ENCODE measurements around the gene PFKFB1. TPM values are rescaled to one million over a fixed set of nuclear protein-coding genes. Genes with fewer than 3 reads are reported as not detected.
A peak's percentile ranks its signal among the peaks of the same experiment; 100 is the strongest.

PFKFB1 gene
- total and polyA plus RNA-seq, 2 donors (not counting 1 experiment from before 2014, with no cell fraction given): under 0.01 TPM; not detected in 1

GRCh38 chrX:55005256-55005655 lies 11.3 kb upstream of the PFKFB1 start:
- DNase-seq (ENCODE audit: low read depth in 2 of 2): no peak
- peaks cover 10% of the 10 kb centered on the region for H3K79me2 ChIP-seq (ENCODE audit: control insufficient read depth, insufficient read depth, low read length)
- no peak overlapping the region for H3K4me2 ChIP-seq (ENCODE audit: extremely low read depth, insufficient read depth, low read length)
- H3K9me3 ChIP-seq (ENCODE audit: control insufficient read depth, insufficient read depth, low read depth, low read length): no peaks in the 10 kb centered on the region
- no peaks in the 10 kb centered on the region for H3K36me3 ChIP-seq (ENCODE audit: control insufficient read depth, insufficient read depth, low read length)
- H3K27ac ChIP-seq (ENCODE audit: insufficient read depth, low read length): no peak overlapping the region
- no peak overlapping the region for H3K9ac ChIP-seq (ENCODE audit: insufficient read depth, low read length)
- no peak overlapping the region for H3K4me3 ChIP-seq (replicated peaks in 1 of 4; ENCODE audit: control extremely low read depth in 1 of 4, insufficient read depth in 1 of 4, low read depth in 3 of 4, low read length in 4 of 4)
- no peaks in the 10 kb centered on the region for H3K4me1 ChIP-seq (ENCODE audit: control insufficient read depth, extremely low read depth, insufficient read depth, low read length)
- no peak overlapping the region for H2AFZ ChIP-seq (ENCODE audit: low read length)
- no peaks in the 10 kb centered on the region for H3K27me3 ChIP-seq (ENCODE audit: control insufficient read depth, insufficient read depth, low read length)
- TF ChIP-seq, protein P1, sequence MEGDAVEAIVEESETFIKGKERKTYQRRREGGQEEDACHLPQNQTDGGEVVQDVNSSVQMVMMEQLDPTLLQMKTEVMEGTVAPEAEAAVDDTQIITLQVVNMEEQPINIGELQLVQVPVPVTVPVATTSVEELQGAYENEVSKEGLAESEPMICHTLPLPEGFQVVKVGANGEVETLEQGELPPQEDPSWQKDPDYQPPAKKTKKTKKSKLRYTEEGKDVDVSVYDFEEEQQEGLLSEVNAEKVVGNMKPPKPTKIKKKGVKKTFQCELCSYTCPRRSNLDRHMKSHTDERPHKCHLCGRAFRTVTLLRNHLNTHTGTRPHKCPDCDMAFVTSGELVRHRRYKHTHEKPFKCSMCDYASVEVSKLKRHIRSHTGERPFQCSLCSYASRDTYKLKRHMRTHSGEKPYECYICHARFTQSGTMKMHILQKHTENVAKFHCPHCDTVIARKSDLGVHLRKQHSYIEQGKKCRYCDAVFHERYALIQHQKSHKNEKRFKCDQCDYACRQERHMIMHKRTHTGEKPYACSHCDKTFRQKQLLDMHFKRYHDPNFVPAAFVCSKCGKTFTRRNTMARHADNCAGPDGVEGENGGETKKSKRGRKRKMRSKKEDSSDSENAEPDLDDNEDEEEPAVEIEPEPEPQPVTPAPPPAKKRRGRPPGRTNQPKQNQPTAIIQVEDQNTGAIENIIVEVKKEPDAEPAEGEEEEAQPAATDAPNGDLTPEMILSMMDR (conservative IDR thresholded peaks at IDR 0.05 in 1 of 2, IDR thresholded peaks at IDR 0.05 in 1 of 2; ENCODE audit: low read depth in 1 of 2, low read length in 2 of 2): no peak
- TF ChIP-seq EZH2 (IDR thresholded peaks at IDR 0.05; ENCODE audit: low read length, missing control alignments): no peak
- H4K20me1 ChIP-seq (ENCODE audit: control insufficient read depth, extremely low read depth, insufficient read depth, low read length): no peaks in the 10 kb centered on the region

DNA sequence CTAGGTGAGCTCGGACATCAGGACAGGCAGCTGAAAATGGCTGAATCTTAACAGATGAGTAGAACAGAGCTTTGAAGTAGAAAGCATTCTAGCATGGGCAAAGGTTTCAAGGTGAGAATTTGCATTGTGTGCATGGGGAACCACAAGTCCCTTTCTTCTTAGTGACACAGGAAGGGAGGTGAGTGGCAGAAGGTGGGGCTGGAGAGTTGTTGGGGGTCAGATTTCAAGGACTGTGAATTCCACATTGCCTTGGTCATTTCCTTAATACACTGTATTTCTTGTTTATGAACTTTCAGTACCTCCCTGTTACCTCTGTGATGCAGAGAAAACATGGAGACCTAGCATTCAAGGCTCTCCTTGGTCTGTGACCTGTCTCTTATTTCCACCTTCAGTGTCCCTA lies 10.2 kb upstream of the PFKFB1 start:
- H3K9ac ChIP-seq (ENCODE audit: insufficient read depth, low read length): no peak overlapping the region
- H3K27ac ChIP-seq (ENCODE audit: insufficient read depth, low read length): no peak overlapping the region
- no peak overlapping the region for H3K4me3 ChIP-seq (replicated peaks in 1 of 4; ENCODE audit: control extremely low read depth in 1 of 4, insufficient read depth in 1 of 4, low read depth in 3 of 4, low read length in 4 of 4)
- DNase-seq (ENCODE audit: low read depth in 2 of 2): no peak
- no peaks in the 10 kb centered on the region for H3K9me3 ChIP-seq (ENCODE audit: control insufficient read depth, insufficient read depth, low read depth, low read length)
- H3K79me2 ChIP-seq (ENCODE audit: control insufficient read depth, insufficient read depth, low read length): peaks cover 10% of the 10 kb centered on the region
- TF ChIP-seq EZH2 (IDR thresholded peaks at IDR 0.05; ENCODE audit: low read length, missing control alignments): no peak
- TF ChIP-seq, protein P1 (conservative IDR thresholded peaks at IDR 0.05 in 1 of 2, IDR thresholded peaks at IDR 0.05 in 1 of 2; ENCODE audit: low read depth in 1 of 2, low read length in 2 of 2): no peak
- H4K20me1 ChIP-seq (ENCODE audit: control insufficient read depth, extremely low read depth, insufficient read depth, low read length): no peaks in the 10 kb centered on the region
- H3K27me3 ChIP-seq (ENCODE audit: control insufficient read depth, insufficient read depth, low read length): no peaks in the 10 kb centered on the region
- H3K4me1 ChIP-seq (ENCODE audit: control insufficient read depth, extremely low read depth, insufficient read depth, low read length): no peaks in the 10 kb centered on the region
- H3K36me3 ChIP-seq (ENCODE audit: control insufficient read depth, insufficient read depth, low read length): no peaks in the 10 kb centered on the region
- H2AFZ ChIP-seq (ENCODE audit: low read length): no peak overlapping the region
- no peak overlapping the region for H3K4me2 ChIP-seq (ENCODE audit: extremely low read depth, insufficient read depth, low read length)

DNA sequence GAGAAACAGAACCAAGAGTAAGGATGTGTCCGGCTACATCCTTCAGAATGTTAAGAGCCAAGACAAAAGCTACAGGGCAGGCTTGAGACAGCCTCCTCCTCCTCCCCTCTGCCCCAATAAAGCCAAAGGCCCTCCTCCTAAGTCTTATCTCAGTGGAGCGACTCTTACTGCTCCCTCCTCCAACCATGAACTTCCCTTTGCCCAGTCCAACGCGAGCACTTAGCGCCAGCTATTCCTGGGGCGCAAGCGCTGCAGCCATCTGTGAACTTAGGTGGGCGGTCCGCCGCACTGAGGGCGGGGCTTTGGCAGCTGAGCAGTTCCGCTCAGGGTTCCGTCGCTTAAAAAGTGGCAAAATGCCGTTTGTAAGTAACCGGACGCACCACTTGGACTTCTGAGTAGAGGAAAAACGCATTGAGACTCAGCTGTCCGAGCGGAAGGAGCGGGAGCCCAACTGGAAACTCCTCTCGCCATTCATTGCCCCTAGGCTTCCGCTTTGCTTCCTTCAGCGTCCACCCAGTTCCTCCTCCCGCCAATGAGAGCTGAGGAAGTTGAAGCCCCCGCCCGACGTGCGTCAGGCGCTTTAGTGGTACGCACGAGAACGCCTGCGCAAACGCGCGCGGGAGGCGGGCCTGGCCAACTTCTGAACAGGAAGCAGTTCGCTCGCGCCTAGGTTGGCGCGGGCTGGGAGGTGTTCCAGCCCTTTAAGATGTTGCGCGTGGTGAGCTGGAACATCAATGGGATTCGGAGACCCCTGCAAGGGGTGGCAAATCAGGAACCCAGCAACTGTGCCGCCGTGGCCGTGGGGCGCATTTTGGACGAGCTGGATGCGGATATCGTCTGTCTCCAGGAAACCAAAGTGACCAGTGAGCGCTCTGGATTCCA lies 6.0 kb upstream of the PFKFB1 start, which contains the start of gene APEX2:
Gene APEX2 (plus strand): TSS at position 647 of the 882 bp plus-strand sequence. CDS start 60 bp downstream, at position 707.
- H3K79me2 ChIP-seq (ENCODE audit: control insufficient read depth, insufficient read depth, low read length): peaks cover 10% of the 10 kb centered on the region
- H3K36me3 ChIP-seq (ENCODE audit: control insufficient read depth, insufficient read depth, low read length): no peaks in the 10 kb centered on the region
- no peaks in the 10 kb centered on the region for H4K20me1 ChIP-seq (ENCODE audit: control insufficient read depth, extremely low read depth, insufficient read depth, low read length)
- no peaks in the 10 kb centered on the region for H3K4me1 ChIP-seq (ENCODE audit: control insufficient read depth, extremely low read depth, insufficient read depth, low read length)
- H3K9ac ChIP-seq (ENCODE audit: insufficient read depth, low read length): peak within 1 kb of the TSS; percentile 80
- H2AFZ ChIP-seq (ENCODE audit: low read length): peak within 1 kb of the TSS; percentile 87
- H3K27ac ChIP-seq (ENCODE audit: insufficient read depth, low read length): peak within 1 kb of the TSS; percentile 95
- H3K27me3 ChIP-seq (ENCODE audit: control insufficient read depth, insufficient read depth, low read length): no peaks in the 10 kb centered on the region
- peak within 1 kb of the TSS; percentile 61 to 82 (median 68) for H3K4me3 ChIP-seq (replicated peaks in 1 of 4; ENCODE audit: control extremely low read depth in 1 of 4, insufficient read depth in 1 of 4, low read depth in 3 of 4, low read length in 4 of 4)
- TF ChIP-seq EZH2 (IDR thresholded peaks at IDR 0.05; ENCODE audit: low read length, missing control alignments): no peak
- TF ChIP-seq, protein P1 (conservative IDR thresholded peaks at IDR 0.05 in 1 of 2, IDR thresholded peaks at IDR 0.05 in 1 of 2; ENCODE audit: low read depth in 1 of 2, low read length in 2 of 2): no peak
- peak within 1 kb of the TSS; percentile 73 for H3K4me2 ChIP-seq (ENCODE audit: extremely low read depth, insufficient read depth, low read length)
- peak; percentile 92 to 94 for DNase-seq (ENCODE audit: low read depth in 2 of 2)
- H3K9me3 ChIP-seq (ENCODE audit: control insufficient read depth, insufficient read depth, low read depth, low read length): no peaks in the 10 kb centered on the region
